GM12873 (cell line): ENCODE data around the gene EEF1AKMT3.

ENCODE experiments used
- TF ChIP-seq, protein P1 (sequence below): IDR thresholded peaks from 2 replicates; pipeline ENCODE4 v1.5.1; 2012; ENCODE audit warnings: low read depth, mild to moderate bottlenecking, moderate library complexity, low read length, control low read depth; ENCODE audit not compliant: insufficient read depth; ENCODE audit errors: missing control alignments

The EEF1AKMT3 gene

DNA sequence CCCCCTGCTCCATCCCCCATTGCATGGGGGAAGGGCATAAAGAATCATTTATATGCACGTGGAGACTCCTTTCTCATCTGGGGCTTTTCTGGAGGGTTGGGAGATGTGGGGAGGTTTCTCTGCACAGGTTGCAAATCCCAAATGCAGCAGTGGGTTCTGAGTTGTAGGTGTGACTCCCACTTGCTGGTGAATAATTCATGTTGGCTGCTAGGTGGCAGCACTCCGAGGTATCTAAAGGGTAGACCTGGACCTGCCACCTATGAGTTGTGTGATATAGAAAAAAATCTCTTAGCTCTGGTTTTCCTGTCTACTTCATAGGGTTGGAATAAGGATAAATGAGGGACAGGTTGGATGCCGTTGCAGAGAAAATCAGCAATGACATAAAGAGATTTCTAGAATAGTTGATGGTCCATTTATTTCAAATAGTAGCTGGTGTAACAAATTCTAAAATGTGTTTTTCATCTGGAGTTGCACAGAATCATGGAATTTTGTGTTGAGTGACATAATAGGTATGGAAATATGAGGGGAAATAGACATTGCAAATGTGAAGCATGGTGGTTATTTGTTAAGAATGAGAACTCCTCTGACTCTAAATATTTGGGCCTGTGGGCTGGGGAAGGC, 12.9 kb upstream of the EEF1AKMT3 start:
- TF ChIP-seq, protein P1, sequence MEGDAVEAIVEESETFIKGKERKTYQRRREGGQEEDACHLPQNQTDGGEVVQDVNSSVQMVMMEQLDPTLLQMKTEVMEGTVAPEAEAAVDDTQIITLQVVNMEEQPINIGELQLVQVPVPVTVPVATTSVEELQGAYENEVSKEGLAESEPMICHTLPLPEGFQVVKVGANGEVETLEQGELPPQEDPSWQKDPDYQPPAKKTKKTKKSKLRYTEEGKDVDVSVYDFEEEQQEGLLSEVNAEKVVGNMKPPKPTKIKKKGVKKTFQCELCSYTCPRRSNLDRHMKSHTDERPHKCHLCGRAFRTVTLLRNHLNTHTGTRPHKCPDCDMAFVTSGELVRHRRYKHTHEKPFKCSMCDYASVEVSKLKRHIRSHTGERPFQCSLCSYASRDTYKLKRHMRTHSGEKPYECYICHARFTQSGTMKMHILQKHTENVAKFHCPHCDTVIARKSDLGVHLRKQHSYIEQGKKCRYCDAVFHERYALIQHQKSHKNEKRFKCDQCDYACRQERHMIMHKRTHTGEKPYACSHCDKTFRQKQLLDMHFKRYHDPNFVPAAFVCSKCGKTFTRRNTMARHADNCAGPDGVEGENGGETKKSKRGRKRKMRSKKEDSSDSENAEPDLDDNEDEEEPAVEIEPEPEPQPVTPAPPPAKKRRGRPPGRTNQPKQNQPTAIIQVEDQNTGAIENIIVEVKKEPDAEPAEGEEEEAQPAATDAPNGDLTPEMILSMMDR = peak; percentile 69

DNA sequence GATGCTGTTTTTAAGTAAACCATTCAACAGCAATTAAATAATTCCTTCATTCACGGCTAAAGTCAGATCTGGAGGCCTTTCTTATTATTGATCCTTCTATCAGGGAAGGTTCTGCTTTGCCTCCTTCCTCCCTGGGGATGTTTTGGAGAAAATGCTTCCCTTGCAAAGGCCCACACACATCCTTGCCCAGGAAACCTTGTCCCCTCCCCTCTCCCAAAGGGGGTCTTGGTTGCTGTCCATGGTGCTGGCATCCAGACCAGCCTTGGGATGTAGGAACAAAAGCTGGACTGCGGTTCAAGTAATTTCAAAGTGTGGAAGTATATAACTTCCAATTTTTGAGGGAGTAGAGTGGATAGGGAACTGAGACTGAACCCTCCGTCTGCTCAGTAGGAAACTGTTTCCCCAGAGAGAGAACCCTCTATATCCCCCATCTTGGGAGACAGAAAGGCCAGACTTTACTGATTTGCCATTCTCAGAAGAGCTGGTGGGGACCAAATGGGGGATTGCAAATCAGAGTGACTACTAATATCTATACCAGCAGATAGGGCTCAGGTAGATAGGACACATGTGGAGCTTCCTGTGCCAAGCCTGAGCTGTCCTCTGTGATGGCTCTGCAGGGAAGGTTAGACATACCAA, 11.9 kb upstream of the EEF1AKMT3 start:
- TF ChIP-seq, protein P1 = no peak

DNA sequence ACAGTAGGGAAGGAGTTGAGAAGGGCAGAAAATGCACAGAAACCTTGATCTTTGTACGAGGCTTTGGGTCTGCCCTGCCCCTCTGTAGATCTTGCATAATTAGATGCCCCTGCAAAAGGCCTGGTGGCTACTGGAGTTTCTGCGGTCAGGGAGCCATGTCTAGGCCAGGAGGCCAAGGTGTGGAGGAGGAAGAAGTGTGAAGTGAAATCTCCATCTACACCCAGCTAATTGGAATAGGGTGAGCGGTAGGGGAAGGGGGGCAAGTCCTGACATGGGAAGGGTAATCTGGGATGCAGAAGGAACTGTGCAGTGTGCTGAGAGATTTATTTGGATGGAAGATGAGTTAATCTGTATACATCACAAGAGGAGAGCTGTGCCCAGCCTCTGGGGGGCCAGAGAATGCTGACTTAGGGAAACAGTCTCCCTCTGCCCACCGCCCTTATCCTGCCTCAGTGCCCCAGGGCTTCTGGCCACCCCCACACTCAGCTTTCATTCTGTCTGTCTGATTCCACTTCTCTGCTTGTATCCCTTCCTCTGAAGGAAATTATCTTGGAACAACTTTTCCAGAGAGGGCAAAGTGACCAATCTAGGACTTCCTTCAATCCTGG, 10.9 kb upstream of the EEF1AKMT3 start:
- TF ChIP-seq, protein P1 = no peak

DNA sequence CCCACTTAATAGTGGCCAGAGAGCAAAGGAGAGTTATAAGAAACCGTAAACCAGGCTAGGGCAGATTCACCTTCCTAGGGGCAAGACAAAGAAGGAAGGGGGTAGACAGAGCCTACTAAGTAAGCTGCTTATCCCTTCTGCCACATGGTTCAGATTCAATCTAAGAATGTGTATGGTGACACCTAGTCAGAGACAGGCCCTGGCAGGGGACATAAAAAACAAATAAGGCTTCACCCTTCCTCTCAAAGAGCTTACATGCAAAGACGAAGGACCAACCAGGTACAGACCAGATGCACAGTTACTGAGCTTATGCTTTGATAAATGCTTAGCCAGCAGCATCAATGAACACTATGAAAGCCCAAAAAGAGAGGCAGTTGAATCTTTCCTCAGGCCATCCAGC, 10.0 kb upstream of the EEF1AKMT3 start:
- TF ChIP-seq, protein P1 = no peak

DNA sequence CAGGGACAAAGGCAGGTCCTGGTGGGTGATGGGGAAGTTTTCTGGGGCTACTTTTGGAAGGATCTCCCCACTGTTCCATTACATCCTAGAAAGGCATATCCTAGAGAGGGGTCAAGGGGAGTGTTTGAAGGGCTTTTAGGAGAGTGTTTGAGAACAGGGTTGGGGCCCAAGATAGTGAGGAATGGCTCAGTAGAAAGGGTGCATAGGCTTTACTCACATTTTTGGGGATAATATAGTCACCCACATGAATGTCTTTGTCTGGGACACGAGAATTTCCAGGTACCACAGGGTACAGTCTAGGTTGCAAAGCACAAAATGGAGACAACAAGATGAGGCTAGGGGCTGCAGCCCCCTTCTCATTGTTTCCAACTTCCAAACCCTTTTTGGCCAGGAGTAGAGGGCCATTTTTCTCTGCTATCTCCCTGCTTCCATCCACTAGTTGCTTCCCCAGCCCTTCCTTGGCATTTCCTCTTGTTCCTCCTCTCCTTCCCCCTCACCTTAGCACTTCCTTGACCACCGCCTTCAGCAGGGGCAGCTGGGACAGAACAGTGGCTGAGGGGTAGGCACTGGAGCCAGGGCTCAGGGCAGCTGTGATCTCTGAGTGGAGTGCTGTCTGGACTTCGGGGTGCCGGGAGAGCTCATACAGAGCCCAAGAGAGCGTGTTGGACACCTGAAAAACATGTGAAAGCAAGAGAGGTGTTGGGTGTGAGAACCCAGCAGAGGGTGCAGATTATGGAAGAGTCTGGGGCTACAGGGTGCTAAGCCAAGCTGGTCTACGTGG, 8.3 kb upstream of the EEF1AKMT3 start:
- TF ChIP-seq, protein P1 = no peak

DNA sequence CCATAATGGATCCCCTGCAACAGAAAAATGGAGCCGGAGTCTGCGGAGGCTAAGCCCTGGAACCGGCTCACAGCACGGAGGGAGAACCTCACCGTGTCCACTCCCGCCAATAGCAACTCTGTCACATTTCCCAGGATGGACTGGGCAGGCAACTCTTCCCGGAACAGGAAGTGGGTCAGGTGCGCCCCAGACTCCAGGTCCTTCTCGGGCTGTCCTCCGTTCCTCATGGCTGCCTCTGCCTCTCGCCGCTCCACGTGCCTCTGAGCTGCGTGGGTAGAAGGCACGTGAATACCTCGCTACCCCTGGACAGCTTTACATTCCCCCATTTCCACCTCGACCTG, 7.8 kb upstream of the EEF1AKMT3 start:
- TF ChIP-seq, protein P1 = no peak
